ENCODE measurements around the gene TOMM6. TPM values are rescaled to one million over a fixed set of nuclear protein-coding genes. Genes with fewer than 3 reads are reported as not detected.
A peak's percentile ranks its signal among the peaks of the same experiment; 100 is the strongest.

Gene TOMM6
- total RNA-seq, 1 experiment from 2014 or later = 239 TPM

- no peak within 1 kb of the TSS for H4K91ac ChIP-seq (ENCODE audit: insufficient read length, low read depth, low read length)
- no peak within 1 kb of the TSS for H2BK5ac ChIP-seq (ENCODE audit: insufficient read length, low read length)
- no peak within 1 kb of the TSS for H3T11ph ChIP-seq (ENCODE audit: low read length)
- H2BK12ac ChIP-seq (ENCODE audit: insufficient read length, low read depth, low read length) = no peak within 1 kb of the TSS
- H3K79me1 ChIP-seq (ENCODE audit: insufficient read depth, low read depth, low read length, poor library complexity, severe bottlenecking) = no peaks in the 10 kb centered on the region
- no peak within 1 kb of the TSS for H2AK5ac ChIP-seq (ENCODE audit: insufficient read length, low read length)
- H3K23me2 ChIP-seq (ENCODE audit: insufficient read length, low read depth, low read length, poor library complexity, severe bottlenecking) = peaks cover 11% of the 10 kb centered on the region
- H2AFZ ChIP-seq (ENCODE audit: low read length) = no peak within 1 kb of the TSS
- no peak within 1 kb of the TSS for H3K56ac ChIP-seq (ENCODE audit: insufficient read length, low read depth, low read length)
- H3K27ac ChIP-seq (ENCODE audit: insufficient read length, low read depth, low read length) = no peak within 1 kb of the TSS
- H3K4me2 ChIP-seq (ENCODE audit: insufficient read depth, insufficient read length, low read length) = peak within 1 kb of the TSS; percentile 96
- no peak within 1 kb of the TSS for H2BK15ac ChIP-seq (ENCODE audit: low read depth, low read length)
- H3K9ac ChIP-seq (ENCODE audit: extremely low read depth, insufficient read length, low read length) = peak within 1 kb of the TSS; percentile 54
- no peaks in the 10 kb centered on the region for H3K9me3 Mint-ChIP-seq
- peaks cover under 1 to 7% (median 3%) of the 10 kb centered on the region in 3 experiments; a peak in 4 of 7 replicates for H3K36me3 Mint-ChIP-seq (ENCODE audit: insufficient read depth in 1 of 3, low read depth in 3 of 3)
- H2BK20ac ChIP-seq (ENCODE audit: low read depth, low read length, poor library complexity, severe bottlenecking) = no peak within 1 kb of the TSS
- H3K4ac ChIP-seq (ENCODE audit: low read depth, low read length) = no peak within 1 kb of the TSS
- no peaks in the 10 kb centered on the region for H3K4me1 ChIP-seq (ENCODE audit: insufficient read depth, low read length)
- peaks cover 9% of the 10 kb centered on the region; the same call in 1 of the 2 replicates for H3K27me3 ChIP-seq (ENCODE audit: insufficient read depth, low read length)
- no peak within 1 kb of the TSS for H3K18ac ChIP-seq (ENCODE audit: insufficient read length, low read depth, low read length)
- peaks cover 47% of the 10 kb centered on the region for H3K27me3 Mint-ChIP-seq (ENCODE audit: low read depth)
- peaks cover 17 to 22% of the 10 kb centered on the region in 2 experiments for H3K4me1 Mint-ChIP-seq
- H4K8ac ChIP-seq (replicated peaks; ENCODE audit: insufficient read length, low read depth, low read length) = no peak within 1 kb of the TSS
- DNase-seq = peak; percentile 97
- H4K20me1 ChIP-seq (ENCODE audit: control insufficient read depth, insufficient read depth, insufficient read length) = no peaks in the 10 kb centered on the region
- peak within 1 kb of the TSS; percentile 80 to 91 for H3K4me3 Mint-ChIP-seq
- no peaks in the 10 kb centered on the region for H3K79me2 ChIP-seq (ENCODE audit: insufficient read depth, low read length)
- H3K9me3 ChIP-seq (ENCODE audit: control insufficient read depth, low read depth, low read length) = no peaks in the 10 kb centered on the region
- peak within 1 kb of the TSS in 1 of 3 experiments; percentile 75; a peak in 3 of 7 replicates for H3K27ac Mint-ChIP-seq
- WGBS (ENCODE audit: extremely low coverage, insufficient read length, low lambda C conversion rate) = no CpG with 5 or more reads among the region's 73 CpGs
- H2BK120ac ChIP-seq (ENCODE audit: low read depth, low read length, poor library complexity, severe bottlenecking) = no peak within 1 kb of the TSS
- TF ChIP-seq CTCF (conservative IDR thresholded peaks at IDR 0.05) = peak; percentile 93
- no peak within 1 kb of the TSS for H3K23ac ChIP-seq (ENCODE audit: insufficient read length, low read depth, low read length)
- H3K14ac ChIP-seq (ENCODE audit: insufficient read depth, low read length) = no peak within 1 kb of the TSS; the same call in 1 of the 2 replicates
- H4K5ac ChIP-seq (ENCODE audit: insufficient read length, low read depth, low read length) = no peak within 1 kb of the TSS
These were observed 7.5 kb upstream of the TOMM6 start, which contains the start of gene FRS3 for GRCh38 chr6:41779788-41780550. TSS of gene FRS3 (minus strand) at chr6:41779900. CDS start at chr6:41776987, 2,913 bp downstream.
